ENCODE data around the gene BTN2A1.
"Not testable (repeated sequence)": the region's sequence is repeated elsewhere in the genome, so short reads cannot be mapped to it uniquely, and the experiment has no call there.

BTN2A1 gene

DNA sequence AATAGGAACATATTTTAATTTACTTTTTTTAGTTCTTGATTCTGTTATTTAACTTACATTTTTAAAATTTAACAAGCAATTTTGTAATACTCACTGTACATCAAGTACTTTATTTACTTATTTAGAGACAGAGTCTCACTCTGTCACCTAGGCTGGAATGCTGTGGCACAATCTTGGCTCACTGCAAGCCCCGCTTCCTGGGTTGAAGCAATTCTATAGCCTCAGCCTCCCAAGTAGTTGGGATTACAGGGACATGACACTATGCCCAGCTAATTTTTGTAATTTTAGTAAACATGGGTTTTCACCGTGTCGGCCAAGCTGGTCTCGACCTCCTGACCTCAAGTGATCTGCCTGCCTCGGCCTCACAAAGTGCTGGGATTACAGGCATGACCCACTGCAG lies 10.5 kb upstream of the BTN2A1 start:
- H3K36me3 ChIP-seq (ENCODE audit: insufficient read depth, insufficient read length, low read length) = no peaks in the 10 kb centered on the region
- no peak overlapping the region for H3K4me3 ChIP-seq (ENCODE audit: insufficient read length, low read depth)
- DNase-seq (ENCODE audit: low read depth, low spot score) = no peak
- H3K27me3 ChIP-seq (ENCODE audit: insufficient read depth, insufficient read length) = no peaks in the 10 kb centered on the region
- TF ChIP-seq YY1 (IDR thresholded peaks at IDR 0.05; ENCODE audit: insufficient read depth, insufficient read length) (no peak), ZNF274 (IDR thresholded peaks at IDR 0.05; ENCODE audit: low read depth, low read length) (no peak), SUZ12 (IDR thresholded peaks at IDR 0.05; ENCODE audit: extremely low read depth, insufficient read depth, insufficient read length) (no peak)
- H3K9me3 ChIP-seq (ENCODE audit: insufficient read depth, low read length) = no peaks in the 10 kb centered on the region
- no peaks in the 10 kb centered on the region for H3K4me1 ChIP-seq (ENCODE audit: insufficient read depth, insufficient read length)
- no peak overlapping the region for H3K9ac ChIP-seq (ENCODE audit: insufficient read length, low read depth)

DNA sequence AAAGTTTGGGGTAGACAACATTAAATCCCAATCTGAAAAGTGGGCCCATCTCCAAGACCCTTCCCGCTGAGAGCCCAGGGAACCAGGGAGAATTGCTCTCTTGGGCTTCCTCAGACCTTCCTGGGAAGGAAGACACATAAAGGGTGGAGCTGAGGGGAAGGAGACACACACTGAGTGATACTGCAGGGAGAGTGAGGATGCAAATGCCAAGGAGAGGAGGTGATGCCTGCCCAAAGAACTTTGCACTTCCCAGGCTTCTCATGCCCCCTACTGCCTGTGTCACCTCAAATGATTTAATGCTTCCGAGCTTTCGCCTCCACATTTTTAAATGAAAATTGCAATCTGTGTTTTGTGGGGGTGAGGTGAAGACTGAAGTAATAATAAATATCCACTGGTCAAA lies 7.5 kb upstream of the BTN2A1 start:
- Histone ChIP-seq H3K9ac (ENCODE audit: insufficient read length, low read depth) (no peak overlapping the region), H3K4me3 (ENCODE audit: insufficient read length, low read depth) (no peak overlapping the region), H3K4me1 (ENCODE audit: insufficient read depth, insufficient read length) (no peaks in the 10 kb centered on the region), H3K9me3 (ENCODE audit: insufficient read depth, low read length) (no peaks in the 10 kb centered on the region), H3K27me3 (ENCODE audit: insufficient read depth, insufficient read length) (no peaks in the 10 kb centered on the region), H3K36me3 (ENCODE audit: insufficient read depth, insufficient read length, low read length) (no peaks in the 10 kb centered on the region)
- DNase-seq (ENCODE audit: low read depth, low spot score) = no peak
- no peak for TF ChIP-seq ZNF274 (IDR thresholded peaks at IDR 0.05; ENCODE audit: low read depth, low read length)
- no peak for TF ChIP-seq YY1 (IDR thresholded peaks at IDR 0.05; ENCODE audit: insufficient read depth, insufficient read length)
- TF ChIP-seq SUZ12 (IDR thresholded peaks at IDR 0.05; ENCODE audit: extremely low read depth, insufficient read depth, insufficient read length) = no peak

DNA sequence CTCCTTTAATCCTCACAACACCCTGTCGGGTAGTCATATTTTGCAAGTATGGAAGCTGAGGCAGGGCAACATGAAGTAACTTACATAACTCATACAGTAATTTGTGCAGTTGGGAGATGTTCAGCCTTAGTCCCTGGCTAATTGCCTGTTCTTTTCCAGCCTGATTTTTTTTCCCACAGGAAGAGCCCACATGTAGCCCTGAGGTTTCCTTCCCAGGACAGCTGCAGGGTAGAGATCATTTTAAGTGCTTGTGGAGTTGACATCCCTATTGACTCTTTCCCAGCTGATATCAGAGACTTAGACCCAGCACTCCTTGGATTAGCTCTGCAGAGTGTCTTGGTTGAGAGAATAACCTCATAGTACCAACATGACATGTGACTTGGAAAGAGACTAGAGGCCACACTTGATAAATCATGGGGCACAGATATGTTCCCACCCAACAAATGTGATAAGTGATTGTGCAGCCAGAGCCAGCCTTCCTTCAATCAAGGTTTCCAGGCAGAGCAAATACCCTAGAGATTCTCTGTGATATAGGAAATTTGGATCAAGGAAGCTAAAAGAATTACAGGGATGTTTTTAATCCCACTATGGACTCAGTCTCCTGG lies 5.0 kb upstream of the BTN2A1 start:
- no peak for DNase-seq (ENCODE audit: low read depth, low spot score)
- Histone ChIP-seq H3K36me3 (ENCODE audit: insufficient read depth, insufficient read length, low read length) (no peaks in the 10 kb centered on the region), H3K9ac (ENCODE audit: insufficient read length, low read depth) (no peak overlapping the region), H3K4me3 (ENCODE audit: insufficient read length, low read depth) (no peak overlapping the region), H3K9me3 (ENCODE audit: insufficient read depth, low read length) (no peaks in the 10 kb centered on the region), H3K4me1 (ENCODE audit: insufficient read depth, insufficient read length) (peaks cover 2% of the 10 kb centered on the region), H3K27me3 (ENCODE audit: insufficient read depth, insufficient read length) (no peaks in the 10 kb centered on the region)
- no peak for TF ChIP-seq ZNF274 (IDR thresholded peaks at IDR 0.05; ENCODE audit: low read depth, low read length)
- TF ChIP-seq YY1 (IDR thresholded peaks at IDR 0.05; ENCODE audit: insufficient read depth, insufficient read length) = no peak
- TF ChIP-seq SUZ12 (IDR thresholded peaks at IDR 0.05; ENCODE audit: extremely low read depth, insufficient read depth, insufficient read length) = no peak

DNA sequence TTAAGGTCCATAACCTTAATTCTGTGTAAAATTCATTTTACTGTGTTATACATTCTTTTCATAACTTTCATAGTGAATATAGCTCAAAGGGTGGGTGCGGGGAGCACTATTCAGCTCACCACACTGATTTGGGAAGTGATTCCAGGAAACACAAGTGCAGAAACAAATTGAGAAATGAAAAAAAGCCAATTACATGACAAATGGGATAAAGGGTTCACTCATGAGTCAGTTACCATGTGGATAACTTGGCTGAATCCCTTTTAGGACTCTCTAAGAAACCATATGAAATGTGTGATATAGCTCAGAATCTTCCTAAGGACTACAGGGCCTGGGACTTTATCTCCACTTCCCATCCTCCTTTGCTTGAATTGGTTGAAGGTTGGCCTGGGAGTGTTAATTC lies 3.1 kb upstream of the BTN2A1 start:
- DNase-seq (ENCODE audit: low read depth, low spot score) = no peak
- H3K9me3 ChIP-seq (ENCODE audit: insufficient read depth, low read length) = no peaks in the 10 kb centered on the region
- H3K36me3 ChIP-seq (ENCODE audit: insufficient read depth, insufficient read length, low read length) = peaks cover 7% of the 10 kb centered on the region
- H3K4me1 ChIP-seq (ENCODE audit: insufficient read depth, insufficient read length) = peaks cover 2% of the 10 kb centered on the region
- no peak overlapping the region for H3K9ac ChIP-seq (ENCODE audit: insufficient read length, low read depth)
- no peaks in the 10 kb centered on the region for H3K27me3 ChIP-seq (ENCODE audit: insufficient read depth, insufficient read length)
- TF ChIP-seq SUZ12 (IDR thresholded peaks at IDR 0.05; ENCODE audit: extremely low read depth, insufficient read depth, insufficient read length) = no peak
- no peak for TF ChIP-seq YY1 (IDR thresholded peaks at IDR 0.05; ENCODE audit: insufficient read depth, insufficient read length)
- no peak for TF ChIP-seq ZNF274 (IDR thresholded peaks at IDR 0.05; ENCODE audit: low read depth, low read length)
- no peak overlapping the region for H3K4me3 ChIP-seq (ENCODE audit: insufficient read length, low read depth)

DNA sequence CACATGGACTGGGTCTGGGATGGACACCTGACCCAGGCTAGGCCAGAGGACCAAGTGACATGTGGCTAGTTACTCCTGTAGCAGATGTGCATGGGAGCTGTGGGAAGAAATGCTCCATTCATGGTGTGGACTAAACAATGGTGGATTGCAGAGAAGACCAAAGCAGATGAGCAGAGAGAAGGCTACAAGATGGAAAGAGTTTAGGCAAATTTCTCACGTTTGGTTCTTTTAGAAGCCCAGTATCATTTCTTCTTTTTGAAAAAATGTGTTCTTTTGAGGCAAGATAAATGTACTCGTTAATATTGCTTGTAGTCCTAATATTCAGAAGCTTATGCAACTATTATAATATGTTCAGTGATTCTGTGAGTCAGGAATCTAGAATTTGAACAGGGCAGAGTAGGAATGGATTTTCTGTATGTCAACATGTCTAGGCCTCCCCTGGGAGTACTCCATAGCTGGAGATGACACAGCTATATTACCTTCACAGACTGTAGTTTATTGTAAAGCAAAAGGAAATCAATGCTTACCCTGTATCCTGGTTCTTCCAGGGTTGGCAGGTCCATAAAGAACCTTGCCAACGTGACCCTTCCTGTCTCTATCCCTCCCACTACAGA lies 2.3 kb upstream of the BTN2A1 start:
- TF ChIP-seq YY1 (IDR thresholded peaks at IDR 0.05; ENCODE audit: insufficient read depth, insufficient read length) (no peak), ZNF274 (IDR thresholded peaks at IDR 0.05; ENCODE audit: low read depth, low read length) (no peak), SUZ12 (IDR thresholded peaks at IDR 0.05; ENCODE audit: extremely low read depth, insufficient read depth, insufficient read length) (no peak)
- DNase-seq (ENCODE audit: low read depth, low spot score) = no peak
- Histone ChIP-seq H3K9me3 (ENCODE audit: insufficient read depth, low read length) (no peaks in the 10 kb centered on the region), H3K4me1 (ENCODE audit: insufficient read depth, insufficient read length) (peaks cover 2% of the 10 kb centered on the region), H3K36me3 (ENCODE audit: insufficient read depth, insufficient read length, low read length) (peaks cover 14% of the 10 kb centered on the region), H3K9ac (ENCODE audit: insufficient read length, low read depth) (no peak overlapping the region), H3K4me3 (ENCODE audit: insufficient read length, low read depth) (no peak overlapping the region), H3K27me3 (ENCODE audit: insufficient read depth, insufficient read length) (no peaks in the 10 kb centered on the region)

DNA sequence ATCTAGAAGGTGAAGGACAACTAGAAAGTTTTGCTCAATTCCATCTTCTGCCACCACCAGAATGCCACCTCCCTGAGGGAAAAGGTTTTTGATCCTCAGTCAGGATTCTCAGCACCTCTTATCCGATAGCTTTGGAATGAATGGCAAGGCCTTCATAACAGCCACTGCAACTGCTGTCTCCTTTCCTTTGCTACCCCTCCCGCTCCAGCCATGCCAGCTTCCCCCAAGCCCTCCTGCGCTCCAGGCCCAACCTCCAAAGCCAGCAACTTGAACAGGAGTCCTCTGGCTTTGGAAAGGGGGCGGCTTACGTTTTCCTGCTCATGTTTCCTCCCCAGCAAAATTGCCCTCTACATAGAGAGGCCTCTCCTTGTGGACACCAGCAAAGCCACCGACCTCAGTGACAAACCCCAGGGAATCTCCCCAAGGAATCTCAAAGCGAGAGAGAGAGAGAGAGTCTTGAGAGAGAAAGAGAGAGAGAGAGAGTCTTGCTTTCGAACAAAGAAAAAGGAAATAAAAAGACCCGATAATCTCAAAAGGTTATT lies 420 bp upstream of the BTN2A1 start:
- DNase-seq (ENCODE audit: low read depth, low spot score) = no peak
- H3K9ac ChIP-seq (ENCODE audit: insufficient read length, low read depth) = peak overlapping the region; percentile 50

DNA sequence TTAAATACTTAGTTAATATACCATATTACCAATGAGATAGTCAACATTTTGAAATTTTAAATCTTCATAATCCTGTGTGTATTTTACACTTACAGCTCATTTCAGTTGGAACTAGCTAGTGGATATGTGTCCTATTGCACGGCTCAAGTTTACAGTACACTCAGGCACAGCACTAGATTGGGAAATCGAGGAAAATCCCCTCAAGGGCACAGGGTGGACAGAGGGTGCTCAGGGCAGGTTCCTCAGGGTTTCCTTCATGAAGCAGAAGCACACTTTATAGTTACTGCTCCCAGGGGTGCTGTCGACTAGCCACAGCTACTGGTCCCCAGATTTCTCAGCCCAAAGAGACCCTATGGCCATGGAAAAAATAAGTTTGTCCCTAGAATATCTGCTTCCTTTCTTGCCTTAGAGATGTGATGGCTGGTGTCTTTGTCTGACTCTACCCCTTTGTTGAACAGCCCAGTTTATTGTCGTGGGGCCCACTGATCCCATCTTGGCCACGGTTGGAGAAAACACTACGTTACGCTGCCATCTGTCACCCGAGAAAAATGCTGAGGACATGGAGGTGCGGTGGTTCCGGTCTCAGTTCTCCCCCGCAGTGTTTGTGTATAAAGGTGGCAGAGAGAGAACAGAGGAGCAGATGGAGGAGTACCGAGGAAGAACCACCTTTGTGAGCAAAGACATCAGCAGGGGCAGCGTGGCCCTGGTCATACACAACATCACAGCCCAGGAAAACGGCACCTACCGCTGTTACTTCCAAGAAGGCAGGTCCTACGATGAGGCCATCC lies 1.5 kb downstream of the BTN2A1 start:
- no peaks in the 10 kb centered on the region for H3K9me3 ChIP-seq (ENCODE audit: insufficient read depth, low read length)
- no peaks in the 10 kb centered on the region for H3K27me3 ChIP-seq (ENCODE audit: insufficient read depth, insufficient read length)
- no peak overlapping the region for H3K9ac ChIP-seq (ENCODE audit: insufficient read length, low read depth)
- no peak for TF ChIP-seq SUZ12 (IDR thresholded peaks at IDR 0.05; ENCODE audit: extremely low read depth, insufficient read depth, insufficient read length)
- H3K4me3 ChIP-seq (ENCODE audit: insufficient read length, low read depth) = no peak overlapping the region
- peaks cover 2% of the 10 kb centered on the region for H3K4me1 ChIP-seq (ENCODE audit: insufficient read depth, insufficient read length)
- peaks cover 47% of the 10 kb centered on the region for H3K36me3 ChIP-seq (ENCODE audit: insufficient read depth, insufficient read length, low read length)
- no peak for DNase-seq (ENCODE audit: low read depth, low spot score)

More for the DNA sequence above, 420 bp upstream of the BTN2A1 start:
- H3K9me3 ChIP-seq (ENCODE audit: insufficient read depth, low read length) = no peaks in the 10 kb centered on the region
- no peaks in the 10 kb centered on the region for H3K27me3 ChIP-seq (ENCODE audit: insufficient read depth, insufficient read length)
- peaks cover 30% of the 10 kb centered on the region for H3K36me3 ChIP-seq (ENCODE audit: insufficient read depth, insufficient read length, low read length)
- TF ChIP-seq YY1 (IDR thresholded peaks at IDR 0.05; ENCODE audit: insufficient read depth, insufficient read length) = no peak
- TF ChIP-seq ZNF274 (IDR thresholded peaks at IDR 0.05; ENCODE audit: low read depth, low read length) = no peak
- TF ChIP-seq SUZ12 (IDR thresholded peaks at IDR 0.05; ENCODE audit: extremely low read depth, insufficient read depth, insufficient read length) = no peak
- H3K4me3 ChIP-seq (ENCODE audit: insufficient read length, low read depth) = no peak overlapping the region
- peaks cover 2% of the 10 kb centered on the region for H3K4me1 ChIP-seq (ENCODE audit: insufficient read depth, insufficient read length)

DNA sequence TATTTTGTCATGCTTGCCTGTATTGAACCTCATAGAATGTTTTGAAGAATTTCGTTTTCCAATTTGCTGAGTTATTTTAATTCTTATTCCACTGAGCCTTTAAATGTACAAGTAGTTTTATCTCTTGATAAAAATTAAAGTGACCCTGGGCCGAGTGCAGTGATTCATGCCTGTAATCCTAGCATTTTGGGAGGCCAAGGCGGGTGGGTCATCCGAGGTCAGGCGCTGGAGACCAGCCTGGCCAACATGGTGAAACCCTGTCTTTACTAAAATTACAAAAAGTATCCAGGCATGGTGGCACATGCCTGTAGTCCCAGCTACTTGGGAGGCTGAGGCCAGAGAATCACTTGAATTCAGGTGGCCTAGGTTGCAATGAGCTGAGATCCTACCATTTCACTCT lies 3.6 kb downstream of the BTN2A1 start:
- not testable (repeated sequence) for H3K27me3 ChIP-seq (ENCODE audit: insufficient read depth, insufficient read length); H3K4me1 ChIP-seq (ENCODE audit: insufficient read depth, insufficient read length); DNase-seq (ENCODE audit: low read depth, low spot score); H3K9ac ChIP-seq (ENCODE audit: insufficient read length, low read depth); H3K4me3 ChIP-seq (ENCODE audit: insufficient read length, low read depth); H3K9me3 ChIP-seq (ENCODE audit: insufficient read depth, low read length)
- H3K36me3 ChIP-seq (ENCODE audit: insufficient read depth, insufficient read length, low read length) = peaks cover 67% of the 10 kb centered on the region
